ENCODE results near the gene HOXA11.

GRCh38 chr7:27162561-27163287 is 22.3 kb downstream of the HOXA11 start:
- no peak for TF ChIP-seq CTCF (IDR thresholded peaks at IDR 0.05)
- TF ChIP-seq POLR2A (IDR thresholded peaks at IDR 0.05): no peak
